H1 (cell line): Measurements from ENCODE around the gene ERVFRD-1. TPM values are rescaled to one million over a fixed set of nuclear protein-coding genes. Genes with fewer than 3 reads are reported as not detected.

ENCODE experiments used
- CTCF ChIA-PET: fragments of 300-600 bp; sonication (Branson Sonifier 250); formaldehyde crosslinking; loops from one replicate; lab custom pipeline; 2021; ENCODE audit not compliant: partially characterized antibody; lab: Charles Lee
- POLR2A ChIA-PET: fragments of 300-600 bp; sonication (Branson Sonifier 250); formaldehyde crosslinking; loops from one replicate; lab custom pipeline; 2021; ENCODE audit warnings: inconsistent platforms; ENCODE audit not compliant: partially characterized antibody; lab: Charles Lee
- DNase-seq, 2 experiments: peaks; one replicate each; pipeline versions ENCODE4 v3.0.0 to v3.0.0-alpha.2; 2010 to 2022; ENCODE audit warnings: low spot score in 2 of 2, low read depth in 1 of 2, mixed read lengths in 1 of 2
- FAIRE-seq: peaks from 2 replicates; lab custom pipeline; 2011; peaks lifted over from hg19 to GRCh38; lab: Jason Lieb, UNC
- H2AFZ ChIP-seq: 2 replicates; pipeline ENCODE4 v1.8.1; 2012; ENCODE audit warnings: low read length, inconsistent platforms
- H2AK5ac ChIP-seq: 2 replicates; pipeline ENCODE4 v1.6.1; 2013; ENCODE audit warnings: low read depth, low read length
- H2BK120ac ChIP-seq: replicated peaks from 2 replicates; pipeline ENCODE3; 2013; ENCODE audit warnings: low read depth, low read length, inconsistent platforms
- H2BK12ac ChIP-seq: 2 replicates; pipeline ENCODE4 v1.6.1; 2013; ENCODE audit warnings: low read depth, low read length
- H2BK15ac ChIP-seq: 2 replicates; pipeline ENCODE4 v1.6.1; 2013; ENCODE audit warnings: low read length
- H2BK20ac ChIP-seq: 2 replicates; pipeline ENCODE4 v1.6.1; 2013; ENCODE audit warnings: low read length
- H2BK5ac ChIP-seq: 2 replicates; pipeline ENCODE4 v1.6.1; 2013; ENCODE audit warnings: low read depth, low read length
- H3K14ac ChIP-seq: 2 replicates; pipeline ENCODE4 v1.6.1; 2013; ENCODE audit warnings: inconsistent platforms; ENCODE audit not compliant: insufficient read length
- H3K18ac ChIP-seq: 2 replicates; pipeline ENCODE4 v1.6.1; 2013; ENCODE audit warnings: low read length; ENCODE audit errors: extremely low read depth
- H3K23ac ChIP-seq: 2 replicates; pipeline ENCODE4 v1.6.1; 2013; ENCODE audit warnings: inconsistent platforms; ENCODE audit not compliant: insufficient read length
- H3K23me2 ChIP-seq: 2 replicates; pipeline ENCODE4 v1.6.1; 2013; ENCODE audit warnings: low read depth, low read length
- H3K27ac ChIP-seq: 2 replicates; pipeline ENCODE4 v1.6.1; 2011; ENCODE audit warnings: low read depth, low read length, inconsistent platforms
- H3K27me3 ChIP-seq, 4 experiments: replicated peaks in 1 of 4; 1 replicate in 1 of 4; 2 replicates in 3 of 4; pipeline versions ENCODE4 v1.6.1 to v1.8.1; 2011 to 2013; ENCODE audit warnings: low read length in 3 of 4, mild to moderate bottlenecking in 3 of 4, inconsistent platforms in 2 of 4, mixed read lengths in 2 of 4, moderate library complexity in 1 of 4; ENCODE audit not compliant: control insufficient read depth in 3 of 4, insufficient read depth in 3 of 4; ENCODE audit errors: extremely low read depth in 1 of 4
- H3K36me3 ChIP-seq, 4 experiments: 2 replicates each; pipeline versions ENCODE4 v1.6.1 to v1.8.1; 2011 to 2013; ENCODE audit warnings: mild to moderate bottlenecking in 4 of 4, low read length in 3 of 4, moderate library complexity in 2 of 4, control low read depth in 1 of 4, inconsistent platforms in 1 of 4; ENCODE audit not compliant: insufficient read depth in 4 of 4, control insufficient read depth in 2 of 4
- H3K4ac ChIP-seq: replicated peaks from 2 replicates; pipeline ENCODE3; 2013; ENCODE audit warnings: low read length, low read depth, mixed read lengths, inconsistent platforms; ENCODE audit not compliant: insufficient read length
- H3K4me1 ChIP-seq, 4 experiments: replicated peaks in 1 of 4; 1 replicate in 1 of 4; 2 replicates in 3 of 4; pipeline versions ENCODE4 v1.6.1 to v1.8.1; 2011 to 2013; ENCODE audit warnings: low read length in 3 of 4, inconsistent platforms in 2 of 4, mixed read lengths in 1 of 4; ENCODE audit not compliant: insufficient read depth in 4 of 4, control insufficient read depth in 3 of 4
- H3K4me2 ChIP-seq, 2 experiments: 2 replicates each; pipeline versions ENCODE4 v1.6.1 to v1.8.1; 2011 to 2013; ENCODE audit warnings: low read depth in 2 of 2, low read length in 2 of 2, control low read depth in 1 of 2, inconsistent platforms in 1 of 2, mild to moderate bottlenecking in 1 of 2; ENCODE audit not compliant: insufficient read depth in 1 of 2
- H3K4me3 ChIP-seq, 4 experiments: fragments of 200-600, 300-600 bp in 1 of 4; sonication (generic), shearing (Covaris generic), sonication (Bioruptor Twin) in 1 of 4; 2 replicates each; pipeline versions ENCODE4 v1.5.1 to v1.8.1; 2011 to 2016; ENCODE audit warnings: low read length in 4 of 4, low read depth in 3 of 4, control low read depth in 2 of 4, inconsistent platforms in 2 of 4, mild to moderate bottlenecking in 2 of 4, mixed read lengths in 1 of 4, moderate library complexity in 1 of 4; ENCODE audit not compliant: insufficient read depth in 2 of 4; ENCODE audit errors: extremely low read depth in 1 of 4
- H3K56ac ChIP-seq: replicated peaks from 2 replicates; pipeline ENCODE3; 2013; ENCODE audit warnings: low read depth, mild to moderate bottlenecking, mixed read lengths, low read length, inconsistent platforms; ENCODE audit not compliant: insufficient read length
- H3K79me1 ChIP-seq: 2 replicates; pipeline ENCODE4 v1.6.1; 2013; ENCODE audit warnings: low read depth, low read length, control low read depth
- H3K79me2 ChIP-seq, 2 experiments: 2 replicates each; pipeline versions ENCODE4 v1.6.1 to v1.8.1; 2012 to 2013; ENCODE audit warnings: low read length in 2 of 2, mild to moderate bottlenecking in 2 of 2, inconsistent platforms in 1 of 2; ENCODE audit not compliant: insufficient read depth in 2 of 2, control insufficient read depth in 1 of 2
- H3K9ac ChIP-seq, 4 experiments: replicated peaks in 1 of 4; 1 replicate in 1 of 4; 2 replicates in 3 of 4; pipeline versions ENCODE4 v1.6.1 to v1.8.1; 2011 to 2013; ENCODE audit warnings: low read depth in 3 of 4, low read length in 3 of 4, control low read depth in 2 of 4, mild to moderate bottlenecking in 2 of 4, moderate library complexity in 2 of 4, inconsistent platforms in 1 of 4; ENCODE audit errors: extremely low read depth in 1 of 4
- H3K9me3 ChIP-seq, 2 experiments: 2 replicates each; pipeline versions ENCODE4 v1.6.1 to v1.8.1; 2012 to 2013; ENCODE audit warnings: mild to moderate bottlenecking in 2 of 2, moderate library complexity in 2 of 2, control low read depth in 1 of 2, inconsistent platforms in 1 of 2, low read depth in 1 of 2, low read length in 1 of 2, mixed read lengths in 1 of 2; ENCODE audit not compliant: insufficient read depth in 2 of 2
- H4K20me1 ChIP-seq, 2 experiments: replicated peaks in 1 of 2; 2 replicates each; pipeline versions ENCODE3 to v1.8.1; 2011 to 2013; ENCODE audit warnings: inconsistent platforms in 2 of 2, low read length in 2 of 2, mild to moderate bottlenecking in 1 of 2; ENCODE audit not compliant: insufficient read depth in 2 of 2, control insufficient read depth in 1 of 2
- H4K5ac ChIP-seq: 2 replicates; pipeline ENCODE4 v1.6.1; 2013; ENCODE audit warnings: low read length, low read depth, mixed read lengths, inconsistent platforms; ENCODE audit not compliant: insufficient read length
- H4K8ac ChIP-seq: 2 replicates; pipeline ENCODE4 v1.8.0; 2013; ENCODE audit warnings: mild to moderate bottlenecking, moderate library complexity, low read length, inconsistent platforms; ENCODE audit not compliant: insufficient read depth; ENCODE audit errors: extremely low read depth
- H4K91ac ChIP-seq: replicated peaks from 2 replicates; pipeline ENCODE3; 2013; ENCODE audit warnings: low read length, mixed read lengths, inconsistent platforms; ENCODE audit not compliant: insufficient read length
- BRCA1 ChIP-seq: IDR thresholded peaks from 2 replicates; pipeline ENCODE4 v1.6.1; 2012; ENCODE audit warnings: low read depth, low read length, improper control_type of control experiment
- CTCF ChIP-seq, 3 experiments: IDR thresholded peaks; 1 replicate in 2 of 3; 2 replicates in 1 of 3; pipeline versions ENCODE4 v1.5.1 to v1.6.1; 2011; ENCODE audit warnings: low read length in 3 of 3, mild to moderate bottlenecking in 3 of 3, inconsistent platforms in 2 of 3, low read depth in 1 of 3, moderate library complexity in 1 of 3; ENCODE audit not compliant: insufficient read depth in 1 of 3; ENCODE audit errors: control extremely low read depth in 1 of 3
- HDAC2 ChIP-seq, 2 experiments: fragments of 300-600 bp in 1 of 2; sonication (generic) in 1 of 2; IDR thresholded peaks; 2 replicates each; pipeline ENCODE4 v1.6.1; 2011 to 2012; ENCODE audit warnings: low read depth in 2 of 2, low read length in 2 of 2, mild to moderate bottlenecking in 2 of 2, moderate library complexity in 2 of 2, borderline replicate concordance in 1 of 2, inconsistent platforms in 1 of 2
- JUN ChIP-seq: IDR thresholded peaks from 2 replicates; pipeline ENCODE4 v1.6.1; 2011; ENCODE audit warnings: low read depth, mild to moderate bottlenecking, improper control_type of control experiment, low read length
- KDM4A ChIP-seq: IDR thresholded peaks from one replicate; pipeline ENCODE4 v1.7.1; 2012; ENCODE audit warnings: low read depth, mild to moderate bottlenecking, moderate library complexity, low read length, inconsistent platforms; ENCODE audit not compliant: severe bottlenecking
- RBBP5 ChIP-seq: IDR thresholded peaks from 2 replicates; pipeline ENCODE4 v1.7.1; 2012; ENCODE audit warnings: low read depth, mild to moderate bottlenecking, inconsistent platforms, low read length, moderate library complexity, borderline replicate concordance
- RNF2 ChIP-seq: fragments of 200-900, 300-1000 bp; sonication (generic); IDR thresholded peaks from 2 replicates; pipeline ENCODE4 v1.7.1; 2016; ENCODE audit warnings: borderline replicate concordance, low read depth, mild to moderate bottlenecking, antibody characterized with exemption, low read length; ENCODE audit not compliant: poor library complexity, severe bottlenecking; ENCODE audit errors: missing control alignments
- SAP30 ChIP-seq: fragments of 300-600 bp; sonication (generic); IDR thresholded peaks from 2 replicates; pipeline ENCODE4 v1.7.1; 2012; ENCODE audit warnings: low read length, moderate library complexity, mild to moderate bottlenecking, inconsistent platforms; ENCODE audit not compliant: insufficient read depth, insufficient replicate concordance
- SIRT6 ChIP-seq: IDR thresholded peaks from one replicate; pipeline ENCODE4 v1.7.1; 2012; ENCODE audit warnings: low read length, inconsistent platforms
- SP1 ChIP-seq: IDR thresholded peaks from 2 replicates; pipeline ENCODE4 v1.6.1; 2011; ENCODE audit warnings: low read depth, low read length
- WGBS, 2 experiments: shearing (Covaris generic) in 1 of 2; methylation state at CpG; one replicate each; pipeline versions ENCODE4 v1.1.6 to v1.1.7; 2013 to 2015; ENCODE audit warnings: low lambda C conversion rate in 2 of 2, mixed read lengths in 2 of 2, inconsistent platforms in 1 of 2, low coverage in 1 of 2, missing lambda C conversion rate in 1 of 2; ENCODE audit not compliant: insufficient replicate concordance in 2 of 2, insufficient coverage in 1 of 2, insufficient read length in 1 of 2; ENCODE audit errors: extremely low coverage in 1 of 2, missing lambda C conversion rate in 1 of 2; 5-methylcytosine and 5-hydroxymethylcytosine counted together
- polyA plus RNA-seq, 7 experiments: library from polyadenylated mRNA; depleted of rRNA in 3 of 7; stranded (reverse) in 5 of 7; unstranded in 2 of 7; fragments of >200 nt in 5 of 7; fragments of 200-250 nt in 2 of 7; gene quantifications; 1 replicate in 5 of 7; 2 replicates in 1 of 7; 4 replicates in 1 of 7; pipeline versions ENCODE4 v1.2.1 to v1.2.3, GENCODE V29; 2011 to 2013; ENCODE audit warnings: missing spikeins in 2 of 7, mixed read lengths in 2 of 7
- total RNA-seq: library from RNA; stranded (reverse); fragmentation: NEBNext Ultra II Directional; extraction: Animal tissue kit (Norgen Biotek cat#: 25700); gene quantifications from 2 replicates; pipeline ENCODE4 v1.2.1, GENCODE V29; 2021

Gene ERVFRD-1
- total and polyA plus RNA-seq, 2 of the 8 experiments (the other 6 are each of a cell fraction or from before 2014, with no cell fraction given), result not detected

- DNase-seq (no peak), FAIRE-seq (no peak)
- Histone ChIP-seq H2BK5ac (no peak overlapping the region), H4K20me1 (no peaks in the 10 kb centered on the region), H3K56ac (no peak overlapping the region), H4K5ac (no peak overlapping the region), H4K91ac (no peak overlapping the region), H2AFZ (peak overlapping the region; percentile 80), H4K8ac (no peak overlapping the region), H2BK12ac (no peak overlapping the region), H2BK15ac (no peak overlapping the region), H3K27ac (no peak overlapping the region), H3K79me1 (no peaks in the 10 kb centered on the region), H3K4me2 (no peak overlapping the region), H3K36me3 (no peaks in the 10 kb centered on the region), H3K23me2 (no peaks in the 10 kb centered on the region), H2BK20ac (no peak overlapping the region), H3K9ac (no peak overlapping the region), H3K79me2 (no peaks in the 10 kb centered on the region), H3K23ac (no peak overlapping the region), H3K27me3 (no peaks in the 10 kb centered on the region), H3K4me1 (no peaks in the 10 kb centered on the region), H3K4me3 (no peak overlapping the region), H3K4ac (no peak overlapping the region), H2BK120ac (no peak overlapping the region), H3K9me3 (no peaks in the 10 kb centered on the region), H3K14ac (no peak overlapping the region), H3K18ac (no peak overlapping the region), H2AK5ac (no peak overlapping the region)
- ChIA-PET CTCF (interaction anchor here (0.6 to 5.0 kb wide), 17 partner anchors 8 to 431 kb away, joined by 3 to 34 read pairs (median 4); no protein-coding TSS in a partner anchor), POLR2A (interaction anchor here (0.7 kb wide), 1 partner anchor 116 kb away, joined by 3 read pairs; no protein-coding TSS in a partner anchor)
- WGBS, 2 experiments, result 78% methylated on average over 2 of the region's 2 CpGs; no CpG with 5 or more reads in 1 of the 2 experiments
- TF ChIP-seq KDM4A (no peak), SIRT6 (no peak), CTCF (IDR thresholded peaks at IDR 0.05; ENCODE audit: control extremely low read depth in 1 of 3, insufficient read depth in 1 of 3, low read depth in 1 of 3, low read length in 3 of 3) (no peak), SAP30 (no peak), RBBP5 (no peak), HDAC2 (IDR thresholded peaks at IDR 0.05; ENCODE audit: borderline replicate concordance in 1 of 2, low read depth in 2 of 2, low read length in 2 of 2) (no peak), JUN (no peak), SP1 (no peak), RNF2 (no peak), BRCA1 (no peak)
Measured at GRCh38 chr6:11067348-11067747, 44.2 kb downstream of the ERVFRD-1 start.
